ENCODE measurements around the gene WFDC11.

DNA sequence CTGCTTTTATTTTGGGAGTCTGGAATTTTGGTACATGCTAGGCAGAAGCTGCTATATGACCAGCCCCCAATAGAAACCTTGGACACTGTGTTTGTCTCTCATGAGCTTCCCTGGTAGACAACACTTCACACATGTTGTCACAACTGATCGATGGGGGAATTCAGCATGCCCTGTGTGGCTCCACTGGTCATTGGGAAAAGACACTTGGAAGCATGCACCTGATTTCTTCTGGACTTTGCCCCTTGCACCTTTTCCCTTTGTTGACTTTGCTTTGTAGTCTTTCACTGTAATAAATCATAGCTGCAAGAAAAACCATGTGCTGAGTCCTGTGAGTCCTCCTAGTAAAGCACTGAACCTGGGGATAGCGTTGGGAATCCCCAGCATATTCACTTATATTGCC lies 48.4 kb downstream of the WFDC11 start:
- TF ChIP-seq, protein P1, sequence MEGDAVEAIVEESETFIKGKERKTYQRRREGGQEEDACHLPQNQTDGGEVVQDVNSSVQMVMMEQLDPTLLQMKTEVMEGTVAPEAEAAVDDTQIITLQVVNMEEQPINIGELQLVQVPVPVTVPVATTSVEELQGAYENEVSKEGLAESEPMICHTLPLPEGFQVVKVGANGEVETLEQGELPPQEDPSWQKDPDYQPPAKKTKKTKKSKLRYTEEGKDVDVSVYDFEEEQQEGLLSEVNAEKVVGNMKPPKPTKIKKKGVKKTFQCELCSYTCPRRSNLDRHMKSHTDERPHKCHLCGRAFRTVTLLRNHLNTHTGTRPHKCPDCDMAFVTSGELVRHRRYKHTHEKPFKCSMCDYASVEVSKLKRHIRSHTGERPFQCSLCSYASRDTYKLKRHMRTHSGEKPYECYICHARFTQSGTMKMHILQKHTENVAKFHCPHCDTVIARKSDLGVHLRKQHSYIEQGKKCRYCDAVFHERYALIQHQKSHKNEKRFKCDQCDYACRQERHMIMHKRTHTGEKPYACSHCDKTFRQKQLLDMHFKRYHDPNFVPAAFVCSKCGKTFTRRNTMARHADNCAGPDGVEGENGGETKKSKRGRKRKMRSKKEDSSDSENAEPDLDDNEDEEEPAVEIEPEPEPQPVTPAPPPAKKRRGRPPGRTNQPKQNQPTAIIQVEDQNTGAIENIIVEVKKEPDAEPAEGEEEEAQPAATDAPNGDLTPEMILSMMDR (IDR thresholded peaks at IDR 0.05; ENCODE audit: low read depth, low read length): no peak
- no peak for TF ChIP-seq POLR2A (IDR thresholded peaks at IDR 0.05; ENCODE audit: extremely low read depth, insufficient read length)
- TF ChIP-seq, protein P2, sequence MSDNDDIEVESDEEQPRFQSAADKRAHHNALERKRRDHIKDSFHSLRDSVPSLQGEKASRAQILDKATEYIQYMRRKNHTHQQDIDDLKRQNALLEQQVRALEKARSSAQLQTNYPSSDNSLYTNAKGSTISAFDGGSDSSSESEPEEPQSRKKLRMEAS (IDR thresholded peaks at IDR 0.05; ENCODE audit: low read depth, low read length): no peak

All from NB4 (cell line).